Measurements from ENCODE around the gene STX1B.
A peak's percentile ranks its signal among the peaks of the same experiment; 100 is the strongest.

STX1B gene

DNA sequence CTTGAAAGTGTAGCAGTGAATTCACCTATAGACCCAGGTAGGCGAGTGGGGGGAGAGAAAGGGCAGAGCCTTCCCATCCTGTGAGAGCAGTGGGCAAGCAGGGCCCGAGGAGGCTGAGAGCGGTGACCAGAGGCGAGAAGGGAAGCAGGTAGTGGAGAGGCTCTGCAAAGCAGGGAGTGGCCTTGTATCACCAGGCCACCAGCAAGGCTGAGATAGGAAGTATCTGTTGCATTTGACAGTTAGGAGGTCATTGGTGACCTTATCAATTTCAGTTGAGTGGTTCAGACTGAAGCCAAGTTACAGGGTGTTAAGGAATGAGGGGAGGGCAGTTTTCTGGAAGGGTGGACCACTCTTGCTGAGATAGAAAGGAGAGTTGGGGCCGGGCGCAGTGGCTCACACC, 36.1 kb downstream of the STX1B start:
- no peak for DNase-seq

DNA sequence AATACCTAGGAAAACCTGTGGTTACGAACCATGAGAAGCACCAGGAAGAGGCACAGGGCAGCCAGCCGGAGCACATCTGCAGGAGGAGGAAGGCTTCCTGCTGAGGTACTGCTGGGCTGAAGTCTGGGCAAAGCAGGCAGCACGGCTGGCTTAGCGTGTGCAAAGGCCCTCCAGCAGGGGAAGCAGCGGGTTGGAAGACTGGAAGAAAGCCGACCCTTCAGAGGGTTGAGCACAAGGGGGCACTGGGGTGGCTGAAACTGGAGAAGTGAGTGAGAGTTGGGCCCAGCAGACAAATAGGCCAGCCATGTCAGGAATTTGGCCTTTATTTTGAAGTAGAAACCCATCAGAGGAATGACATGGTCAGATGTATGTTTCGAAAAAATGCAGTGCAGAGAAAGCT, 37.6 kb downstream of the STX1B start:
- no peak for DNase-seq

DNA sequence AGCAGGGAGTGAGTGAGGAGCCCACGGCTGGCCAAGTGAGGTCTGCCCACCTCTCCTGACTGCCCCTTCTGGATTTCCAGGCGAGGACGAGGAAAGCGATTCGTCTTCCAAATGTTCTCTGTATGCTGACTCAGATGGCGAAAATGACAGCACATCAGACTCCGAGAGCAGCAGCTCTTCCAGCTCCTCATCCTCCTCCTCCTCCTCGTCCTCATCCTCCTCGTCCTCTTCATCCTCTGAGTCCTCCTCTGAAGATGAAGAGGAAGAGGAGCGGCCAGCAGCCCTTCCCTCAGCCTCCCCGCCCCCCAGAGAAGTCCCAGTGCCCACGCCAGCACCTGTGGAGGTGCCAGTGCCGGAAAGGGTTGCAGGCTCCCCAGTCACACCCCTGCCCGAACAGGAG, 39.1 kb downstream of the STX1B start:
- no peak for DNase-seq

DNA sequence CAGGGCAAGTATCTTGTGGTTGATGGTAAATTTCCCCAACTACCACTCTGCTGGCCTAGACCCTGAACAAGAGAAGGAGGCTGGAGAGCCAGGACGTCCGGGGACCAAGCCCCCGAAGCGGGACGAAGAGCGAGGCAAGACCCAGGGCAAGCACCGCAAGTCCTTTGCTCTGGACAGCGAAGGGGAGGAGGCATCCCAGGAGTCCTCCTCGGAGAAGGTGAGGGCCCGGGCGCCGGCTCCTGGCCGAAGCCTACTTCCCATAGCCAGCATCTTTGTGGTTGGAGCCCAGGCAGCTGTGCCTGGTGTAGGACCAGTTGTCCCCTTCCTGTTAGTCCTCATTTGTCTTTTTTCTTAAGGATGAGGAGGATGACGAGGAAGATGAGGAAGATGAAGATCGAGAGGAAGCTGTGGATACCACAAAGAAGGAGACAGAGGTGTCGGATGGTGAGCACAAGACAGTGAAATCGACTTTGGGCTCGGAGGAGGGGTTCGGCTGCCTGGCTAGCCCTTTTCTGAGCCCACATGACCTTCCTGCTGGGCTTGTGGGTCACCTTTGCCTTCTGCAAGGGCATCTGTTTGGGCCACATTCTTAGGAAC, 41.1 kb downstream of the STX1B start:
- DNase-seq = no peak

DNA sequence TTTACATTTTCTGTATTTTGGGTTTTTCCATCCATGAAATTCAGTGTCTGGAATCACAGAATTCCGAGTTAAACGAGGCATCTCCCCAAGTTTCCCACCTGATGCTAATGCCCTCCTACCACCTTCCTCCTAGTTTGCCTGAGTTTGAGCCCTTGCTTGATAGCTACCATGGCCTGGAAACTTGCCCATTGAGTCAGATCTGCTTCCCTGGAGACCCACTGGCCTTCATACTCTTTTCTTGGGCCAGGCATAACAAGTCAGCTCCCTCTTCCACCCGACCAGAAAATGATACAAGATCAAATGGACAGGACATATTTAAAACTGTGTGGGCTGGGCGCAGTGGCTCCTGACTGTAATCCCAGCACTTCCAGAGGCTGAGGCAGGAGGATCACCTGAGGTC, 42.6 kb downstream of the STX1B start:
- no peak for DNase-seq

DNA sequence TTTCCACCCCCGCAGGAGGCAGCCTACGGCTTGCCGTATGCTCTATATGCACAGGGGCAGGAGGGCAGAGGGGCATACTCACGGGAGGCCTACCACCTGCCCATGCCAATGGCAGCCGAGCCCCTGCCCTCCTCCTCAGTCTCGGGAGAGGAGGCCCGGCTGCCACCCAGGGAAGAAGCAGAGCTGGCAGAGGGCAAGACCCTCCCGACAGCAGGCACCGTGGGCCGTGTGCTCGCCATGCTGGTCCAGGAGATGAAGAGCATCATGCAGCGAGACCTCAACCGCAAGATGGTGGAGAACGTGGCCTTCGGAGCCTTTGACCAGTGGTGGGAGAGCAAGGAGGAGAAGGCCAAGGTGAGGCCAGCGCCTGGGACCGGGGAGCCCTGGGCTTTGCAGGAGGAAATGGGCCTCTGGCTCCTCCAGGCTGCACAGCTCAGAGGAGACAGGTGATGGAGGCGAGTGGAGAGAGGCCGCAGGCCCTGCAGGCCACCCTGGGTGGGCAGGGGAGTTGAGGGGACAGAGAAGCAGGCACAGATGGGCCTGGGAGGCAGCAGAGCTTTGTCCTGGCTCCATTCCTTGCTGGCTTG, 44.3 kb downstream of the STX1B start:
- DNase-seq = no peak

DNA sequence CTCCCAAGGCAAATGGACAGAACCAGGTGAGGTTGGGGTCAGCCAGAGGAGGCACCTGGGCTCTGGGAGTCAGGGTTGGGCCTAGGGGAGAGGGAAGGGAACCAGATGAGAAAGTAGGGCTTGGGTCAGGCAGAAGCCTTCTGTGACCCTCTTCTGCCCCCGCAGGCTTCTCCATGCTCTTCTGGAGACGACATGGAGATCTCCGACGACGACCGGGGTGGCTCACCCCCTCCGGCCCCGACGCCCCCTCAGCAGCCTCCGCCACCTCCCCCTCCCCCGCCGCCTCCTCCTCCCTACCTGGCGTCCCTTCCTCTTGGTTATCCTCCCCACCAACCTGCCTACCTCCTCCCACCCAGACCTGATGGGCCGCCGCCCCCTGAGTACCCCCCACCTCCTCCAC, 45.0 kb downstream of the STX1B start:
- no peak for DNase-seq

DNA sequence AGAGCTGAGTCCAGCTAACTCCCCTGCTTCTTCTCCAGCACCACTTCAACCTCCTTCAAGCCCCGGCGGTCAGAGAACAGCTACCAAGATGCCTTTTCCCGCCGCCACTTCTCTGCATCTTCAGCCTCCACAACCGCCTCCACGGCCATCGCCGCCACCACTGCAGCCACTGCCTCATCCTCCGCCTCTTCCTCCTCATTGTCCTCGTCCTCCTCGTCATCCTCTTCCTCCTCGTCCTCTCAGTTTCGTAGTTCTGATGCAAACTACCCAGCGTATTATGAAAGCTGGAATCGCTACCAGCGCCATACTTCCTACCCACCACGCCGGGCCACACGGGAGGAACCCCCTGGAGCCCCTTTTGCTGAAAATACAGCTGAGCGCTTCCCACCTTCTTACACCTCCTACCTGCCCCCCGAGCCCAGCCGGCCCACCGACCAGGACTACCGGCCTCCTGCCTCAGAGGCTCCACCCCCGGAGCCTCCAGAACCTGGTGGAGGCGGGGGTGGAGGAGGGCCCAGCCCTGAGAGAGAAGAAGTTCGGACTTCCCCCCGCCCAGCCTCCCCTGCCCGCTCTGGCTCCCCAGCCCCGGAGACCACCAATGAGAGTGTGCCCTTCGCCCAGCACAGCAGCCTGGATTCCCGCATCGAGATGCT, 45.7 kb downstream of the STX1B start:
- DNase-seq = no peak

DNA sequence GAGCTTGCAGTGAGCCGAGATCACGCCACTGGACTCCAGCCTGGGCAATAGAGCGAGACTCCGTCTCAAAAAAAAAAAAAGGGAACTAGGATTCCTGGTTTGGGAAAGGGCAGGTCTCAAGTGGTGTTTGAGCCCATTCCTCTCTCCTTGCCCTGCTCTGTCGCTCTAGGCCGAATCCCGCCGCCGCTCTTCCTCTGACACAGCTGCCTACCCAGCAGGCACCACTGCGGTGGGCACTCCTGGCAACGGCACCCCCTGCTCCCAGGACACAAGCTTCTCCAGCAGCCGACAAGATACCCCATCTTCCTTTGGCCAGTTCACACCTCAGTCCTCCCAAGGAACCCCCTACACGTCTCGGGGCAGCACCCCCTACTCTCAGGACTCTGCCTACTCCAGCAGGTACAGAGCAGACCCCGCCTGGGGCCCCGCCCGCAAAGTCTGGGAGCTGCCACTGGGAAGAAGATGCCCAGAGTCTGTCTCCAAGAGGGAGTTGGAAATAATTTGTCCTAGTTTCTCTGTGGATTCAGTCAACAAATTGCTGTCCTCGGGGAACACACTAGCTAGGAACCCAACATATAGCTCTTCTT, 46.4 kb downstream of the STX1B start:
- no peak for DNase-seq

DNA sequence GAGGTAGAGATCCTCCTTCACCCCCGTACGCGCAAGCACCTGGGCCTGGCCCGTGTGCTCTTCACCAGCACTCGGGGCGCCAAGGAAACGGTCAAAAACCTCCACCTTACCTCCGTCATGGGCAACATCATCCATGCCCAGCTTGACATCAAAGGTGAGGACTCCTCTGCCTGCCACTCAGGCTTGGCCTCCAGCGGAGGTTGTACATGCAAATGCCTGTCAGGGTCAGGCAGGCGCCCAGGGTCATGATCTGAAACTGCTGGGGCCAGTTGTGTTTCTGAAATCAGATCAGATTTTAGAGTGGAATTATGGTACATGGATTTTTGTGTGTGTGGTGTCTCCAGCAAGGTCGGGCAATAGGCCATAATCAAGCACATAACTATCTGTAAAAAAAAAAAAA, 49.1 kb downstream of the STX1B start:
- DNase-seq = no peak

DNA sequence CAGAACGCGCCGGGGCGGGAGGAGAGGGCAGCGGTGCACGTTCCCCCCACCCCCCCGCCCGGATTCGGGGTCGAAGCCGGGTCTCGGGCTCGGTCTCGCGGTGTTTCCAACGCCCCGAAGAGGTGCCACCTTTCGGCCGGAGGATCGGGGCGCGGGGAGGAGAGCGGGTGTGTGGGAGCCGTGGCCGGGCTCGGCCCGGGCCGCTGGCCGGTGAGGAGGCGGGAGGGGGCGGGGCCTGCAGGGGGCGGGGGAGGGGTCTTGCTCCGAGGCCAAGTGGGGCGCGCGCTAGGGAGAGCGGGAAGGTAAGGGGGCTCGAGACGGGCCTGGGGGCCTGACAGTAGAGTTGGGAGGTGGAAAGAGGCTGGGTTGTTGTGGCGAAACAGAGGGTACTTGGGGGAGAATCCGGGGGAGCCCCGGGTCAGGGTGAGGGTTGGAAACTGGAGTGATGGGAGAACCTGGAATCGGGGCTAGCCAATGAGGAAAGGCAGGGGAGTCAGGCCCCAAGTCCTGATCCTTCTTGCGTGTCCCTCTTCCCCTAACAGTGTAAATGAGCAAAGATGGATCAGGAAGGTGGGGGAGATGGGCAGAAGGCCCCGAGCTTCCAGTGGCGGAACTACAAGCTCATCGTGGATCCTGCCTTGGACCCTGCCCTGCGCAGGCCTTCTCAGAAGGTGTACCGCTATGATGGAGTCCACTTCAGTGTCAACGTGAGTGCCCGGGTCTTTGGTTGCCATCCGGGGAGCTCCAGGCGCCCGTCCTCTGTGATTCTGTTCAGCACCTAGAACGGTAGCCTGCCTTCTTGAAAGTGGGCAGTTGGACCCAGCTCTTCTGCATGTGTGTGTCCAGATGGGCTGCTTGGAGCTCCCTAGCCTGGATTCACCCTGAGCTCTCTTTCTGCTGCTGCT, 52.0 kb downstream of the STX1B start:
- DNase-seq = peak; percentile 48

DNA sequence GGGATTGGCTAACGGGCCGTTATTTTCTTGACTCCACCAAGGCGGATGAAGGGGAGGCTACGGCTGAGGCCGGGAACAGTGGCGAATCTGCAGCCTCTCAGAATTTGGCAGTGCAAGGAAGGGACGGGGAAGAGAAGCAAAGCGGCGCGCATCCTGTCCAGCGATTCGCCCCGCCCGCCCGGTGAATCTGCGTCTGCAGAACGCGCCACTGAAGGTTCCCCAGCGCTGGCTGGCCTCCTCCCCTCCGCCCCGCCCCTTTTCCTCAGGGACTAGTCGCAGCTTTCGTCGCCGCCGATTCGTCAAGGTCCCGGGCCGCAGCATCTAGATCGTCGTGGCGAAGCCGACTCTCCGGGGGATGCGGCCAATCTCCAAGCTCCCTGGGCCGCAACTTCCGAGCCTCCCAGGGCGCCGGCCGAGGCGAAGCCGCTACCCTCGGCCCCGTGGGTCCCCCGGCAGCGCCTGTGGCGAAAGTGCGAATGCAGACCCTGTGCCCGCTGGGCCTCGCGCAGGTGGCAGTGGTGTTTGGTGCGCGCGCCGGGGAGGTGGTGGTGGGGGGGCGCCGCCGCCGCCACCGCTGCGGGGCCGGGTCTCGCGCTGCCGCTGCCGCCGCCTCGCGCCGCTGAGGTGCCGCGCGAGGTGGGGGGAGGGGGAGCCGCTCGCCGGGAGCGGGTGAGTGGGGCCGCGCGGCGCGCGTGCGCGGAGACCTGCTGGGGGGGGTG, 52.8 kb downstream of the STX1B start, which contains the start of gene SETD1A:
TSS of gene SETD1A (plus strand) at position 299 of the 719 bp plus-strand sequence. CDS start 978 bp downstream, outside the sequence.
- DNase-seq = peak; percentile 98

DNA sequence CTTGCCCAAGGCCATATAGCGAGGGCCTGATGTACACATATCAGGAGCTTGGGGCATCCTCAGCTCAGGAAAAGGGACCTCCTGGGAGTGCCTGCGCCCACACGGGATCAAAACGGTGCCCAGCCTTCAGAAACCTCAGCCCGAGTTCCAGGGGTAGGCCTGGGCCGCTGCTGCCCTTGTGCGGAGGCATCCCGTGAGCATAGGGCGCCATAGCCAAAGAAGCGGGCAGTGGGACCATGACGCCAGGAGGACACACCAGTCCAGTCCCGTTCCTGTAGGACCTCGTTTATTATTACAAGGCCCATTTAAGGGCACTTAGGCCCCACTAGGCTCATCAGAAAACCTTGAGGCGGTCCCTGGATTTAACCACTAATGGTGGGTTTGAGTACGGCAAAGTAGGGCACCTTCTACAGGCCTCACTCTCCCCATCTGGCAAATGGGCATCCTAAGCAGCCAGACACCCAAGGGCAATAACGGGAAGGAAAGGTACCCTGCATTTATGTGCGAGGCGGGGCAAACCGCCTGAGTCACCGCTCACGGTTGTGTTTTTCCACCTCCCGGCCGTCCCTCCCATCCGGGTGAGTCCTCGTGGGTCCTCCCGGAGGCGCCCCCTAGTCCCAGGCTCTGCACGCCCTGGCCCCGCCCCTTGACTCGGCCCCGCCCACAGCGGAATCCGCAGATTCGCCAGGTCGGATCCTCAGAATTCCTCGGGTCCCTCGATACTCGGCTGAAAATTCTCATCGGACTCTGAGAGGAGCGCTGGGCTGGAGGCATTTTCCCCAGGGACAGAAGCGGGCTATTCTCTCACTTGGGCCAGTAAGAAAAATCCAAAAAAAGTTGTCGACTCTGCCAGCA, 53.6 kb downstream of the STX1B start:
- peak; percentile 84 for DNase-seq

DNA sequence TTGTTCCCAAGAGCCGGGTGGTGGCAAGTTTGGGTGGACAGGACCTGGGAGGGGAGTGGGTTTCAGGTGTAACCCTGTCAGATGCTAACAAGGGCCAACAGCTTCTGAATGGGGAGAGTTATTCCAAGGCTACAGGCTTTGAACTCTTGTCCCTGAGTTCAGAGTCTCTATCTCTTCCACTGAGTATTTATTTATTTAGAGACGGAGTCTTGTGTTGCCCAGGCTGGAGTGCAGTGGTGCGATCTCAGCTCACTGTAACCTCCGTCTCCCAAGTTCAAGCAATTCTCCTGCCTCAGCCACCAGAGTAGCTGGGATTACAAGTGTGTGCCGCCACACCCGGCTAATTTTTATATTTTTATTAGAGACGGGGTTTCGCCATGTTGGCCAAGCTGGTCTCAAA, 55.4 kb downstream of the STX1B start:
- no peak for DNase-seq

DNA sequence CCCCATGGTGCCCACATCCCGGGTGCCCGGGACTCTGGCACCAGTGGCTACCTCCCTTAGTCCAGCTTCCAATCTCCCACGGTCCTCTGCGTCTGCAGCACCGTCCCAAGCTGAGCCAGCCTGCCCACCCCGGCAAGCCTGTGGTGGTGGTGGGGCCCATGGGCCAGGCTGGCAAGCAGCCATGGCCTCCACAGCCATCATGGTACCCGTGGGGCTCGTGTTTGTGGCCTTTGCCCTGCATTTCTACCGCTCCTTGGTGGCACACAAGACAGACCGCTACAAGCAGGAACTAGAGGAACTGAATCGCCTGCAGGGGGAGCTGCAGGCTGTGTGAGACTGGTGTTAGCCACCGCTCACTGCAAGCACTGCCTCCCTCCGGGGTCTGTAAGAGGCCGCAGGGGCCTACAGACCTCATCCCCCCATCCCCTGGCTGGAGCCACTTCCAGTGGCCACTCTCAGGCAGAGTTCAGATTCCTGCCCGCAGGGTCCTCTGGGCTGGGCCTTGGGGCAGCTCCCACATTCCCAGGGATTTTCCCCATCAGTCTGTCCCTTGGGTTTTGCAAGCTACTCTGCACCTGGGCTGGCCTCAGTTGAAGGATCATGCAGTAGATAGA, 56.8 kb downstream of the STX1B start:
- peak; percentile 57 for DNase-seq

DNA sequence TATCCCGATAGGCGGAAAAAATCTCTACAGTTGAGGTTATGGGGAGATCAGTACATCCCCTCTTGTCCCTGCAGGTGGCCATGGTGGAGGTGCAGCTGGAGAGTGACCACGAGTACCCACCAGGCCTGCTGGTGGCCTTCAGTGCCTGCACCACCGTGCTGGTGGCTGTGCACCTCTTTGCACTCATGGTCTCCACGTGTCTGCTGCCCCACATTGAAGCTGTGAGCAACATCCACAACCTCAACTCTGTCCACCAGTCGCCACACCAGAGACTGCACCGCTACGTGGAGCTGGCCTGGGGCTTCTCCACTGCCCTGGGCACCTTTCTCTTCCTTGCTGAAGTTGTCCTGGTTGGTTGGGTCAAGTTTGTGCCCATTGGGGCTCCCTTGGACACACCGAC, 57.3 kb downstream of the STX1B start:
- DNase-seq = no peak

DNA sequence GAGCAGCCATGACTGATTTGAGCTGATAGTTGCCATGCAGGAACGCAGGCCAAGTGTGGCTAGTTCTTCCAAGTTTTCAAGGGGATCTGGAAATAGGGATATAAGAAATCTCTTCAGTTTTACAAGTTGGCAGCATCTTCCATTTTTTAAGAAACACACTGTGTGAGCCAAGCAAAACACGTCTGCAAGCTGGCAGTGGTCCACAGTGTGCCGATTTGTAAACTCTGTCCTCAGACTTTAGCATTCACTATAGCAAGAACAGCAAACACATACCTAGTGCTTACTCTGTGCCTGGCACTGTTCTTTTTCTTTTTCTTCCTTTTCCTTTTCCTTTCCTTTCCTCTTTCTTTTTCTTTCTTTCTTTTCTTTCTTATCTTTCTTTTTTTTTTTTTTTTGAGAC, 58.7 kb downstream of the STX1B start:
- DNase-seq = no peak

DNA sequence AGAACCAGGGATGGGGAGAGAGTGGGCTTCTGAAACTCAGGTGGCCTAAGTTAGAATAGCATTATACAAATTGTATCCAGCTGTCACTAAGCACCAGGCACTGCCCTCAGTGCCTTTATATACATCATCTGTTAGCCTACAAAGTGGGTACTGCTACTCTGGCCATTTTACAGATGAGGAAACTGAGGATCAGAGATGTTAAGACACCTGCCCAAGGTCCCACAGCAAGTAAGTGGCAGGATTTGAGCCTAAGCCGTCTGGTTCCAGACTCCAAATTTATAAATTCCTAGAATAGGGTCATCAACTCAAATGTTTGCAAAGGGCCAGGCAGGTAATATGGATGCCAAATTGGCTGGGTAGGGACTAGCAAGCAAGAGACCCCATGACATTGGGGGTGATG, 59.2 kb downstream of the STX1B start:
- no peak for DNase-seq

DNA sequence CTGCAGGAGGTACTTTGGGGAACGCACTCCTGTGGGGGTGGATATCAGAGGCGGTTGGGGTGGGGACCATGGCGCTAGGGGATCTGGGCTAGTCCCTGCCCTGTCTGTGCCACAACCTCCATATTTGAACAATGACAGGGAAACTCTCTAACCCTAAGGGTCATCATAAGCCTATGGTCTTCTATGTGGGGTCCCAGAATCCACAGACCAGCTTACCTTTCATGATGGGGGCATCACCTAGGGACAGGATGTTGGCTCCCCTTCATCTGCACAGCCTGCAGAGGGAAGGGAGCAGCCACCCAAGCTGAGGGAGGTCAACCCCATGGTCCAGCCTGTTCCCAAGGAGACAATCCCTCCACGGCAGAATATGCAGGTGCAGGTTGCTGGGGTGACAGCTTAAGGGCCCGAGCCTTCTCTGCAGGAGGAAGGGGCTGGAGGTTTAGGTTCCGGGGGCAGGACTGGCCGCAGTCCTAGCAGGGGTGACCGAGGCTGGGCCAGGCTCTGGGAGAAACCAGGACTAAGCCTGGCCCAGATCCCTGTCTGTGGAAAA, 59.8 kb downstream of the STX1B start:
- no peak for DNase-seq

DNA sequence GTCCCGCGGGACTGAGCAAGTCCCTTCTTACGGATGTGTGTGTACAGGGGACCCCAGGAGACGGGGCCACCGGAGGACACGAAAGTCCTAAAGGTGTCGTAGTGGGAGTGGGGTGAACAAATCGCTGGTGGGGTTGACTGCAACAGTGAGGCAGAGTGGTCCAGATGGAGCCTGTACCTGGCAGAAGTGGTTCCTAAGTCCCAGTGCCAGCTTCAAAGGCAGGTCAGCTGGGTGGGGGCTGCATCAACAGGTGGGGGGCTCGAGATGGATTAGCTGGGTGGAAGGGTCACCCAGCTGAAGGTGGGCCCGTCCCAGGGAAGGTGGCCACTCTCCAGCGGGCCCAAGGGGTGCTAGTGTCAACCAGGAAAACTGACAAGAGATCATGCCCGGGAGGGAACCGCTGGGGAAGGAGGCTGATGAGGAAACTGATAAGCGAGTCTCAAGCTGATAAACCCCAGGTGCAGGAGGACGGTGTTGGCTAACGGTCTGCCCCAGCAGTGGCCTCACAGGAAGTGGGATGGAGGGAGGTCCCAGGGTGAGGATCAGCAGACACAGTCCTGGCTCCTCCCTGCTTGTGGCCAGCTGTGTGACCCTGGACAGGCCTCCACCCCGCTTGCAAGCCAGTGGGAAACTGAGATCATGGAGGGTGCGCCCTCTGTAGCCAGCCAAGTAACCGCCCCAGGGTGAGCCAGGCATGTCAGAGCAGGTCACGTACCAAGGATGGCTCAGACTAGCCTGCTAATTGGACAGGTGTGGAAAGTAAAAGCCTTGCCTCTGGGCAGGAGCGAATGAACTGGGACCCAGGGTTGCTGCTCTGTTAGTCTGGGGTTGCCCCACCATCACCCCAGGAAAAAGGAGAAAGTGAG, 60.6 kb downstream of the STX1B start:
- no peak for DNase-seq
